HEK293T (cell line): ENCODE results near the gene RIOK1.

Experiments
- CTCF ChIA-PET: fragments of 350-600 bp; formaldehyde crosslinking; extraction: SDS; loops from one replicate; lab custom pipeline; 2021; ENCODE audit warnings: antibody characterized with exemption, inconsistent platforms; lab: Yijun Ruan, JAX
- POLR2A ChIA-PET: fragments of 350-600 bp; formaldehyde crosslinking; extraction: SDS; loops from one replicate; lab custom pipeline; 2020; ENCODE audit warnings: antibody characterized with exemption, inconsistent platforms; lab: Yijun Ruan, JAX
- DNase-seq: peaks from one replicate; pipeline ENCODE4 v3.0.0; 2012; ENCODE audit warnings: mixed read lengths; ENCODE audit errors: extremely low spot score
- ARNT ChIP-seq: fragments of 450-650 bp; IDR thresholded peaks from 2 replicates; pipeline ENCODE4 v1.6.1; 2017; ENCODE audit warnings: mild to moderate bottlenecking
- BHLHE40 ChIP-seq: fragments of 450-650 bp; IDR thresholded peaks from 2 replicates; pipeline ENCODE4 v1.6.1; 2016; ENCODE audit warnings: mild to moderate bottlenecking, moderate library complexity, borderline replicate concordance
- CTBP1 ChIP-seq: fragments of 450-650 bp; IDR thresholded peaks from 2 replicates; pipeline ENCODE4 v1.6.1; 2016; ENCODE audit warnings: borderline replicate concordance
- ELF4 ChIP-seq: fragments of 450-650 bp; IDR thresholded peaks from 2 replicates; pipeline ENCODE4 v1.6.1; 2017; ENCODE audit warnings: antibody characterized with exemption
- FOXA1 ChIP-seq: fragments of 450-650 bp; IDR thresholded peaks from 2 replicates; pipeline ENCODE4 v1.6.1; 2016; ENCODE audit warnings: mild to moderate bottlenecking
- FOXK2 ChIP-seq: fragments of 450-650 bp; IDR thresholded peaks from 2 replicates; pipeline ENCODE4 v1.6.1; 2016; ENCODE audit warnings: mild to moderate bottlenecking
- FOXM1 ChIP-seq: fragments of 450-650 bp; IDR thresholded peaks from 2 replicates; pipeline ENCODE4 v1.6.1; 2017; ENCODE audit warnings: mild to moderate bottlenecking, borderline replicate concordance
- HDGF ChIP-seq: fragments of 450-650 bp; IDR thresholded peaks from 2 replicates; pipeline ENCODE4 v1.6.1; 2017; ENCODE audit warnings: antibody characterized with exemption, borderline replicate concordance
- L3MBTL2 ChIP-seq: fragments of 450-650 bp; conservative IDR thresholded peaks from 2 replicates; pipeline ENCODE4 v1.6.1; 2016; ENCODE audit warnings: mild to moderate bottlenecking
- LEF1 ChIP-seq: fragments of 450-650 bp; IDR thresholded peaks from 2 replicates; pipeline ENCODE4 v1.6.1; 2017; ENCODE audit warnings: mild to moderate bottlenecking, borderline replicate concordance
- NFRKB ChIP-seq: fragments of 450-650 bp; IDR thresholded peaks from 2 replicates; pipeline ENCODE4 v1.6.1; 2016; ENCODE audit warnings: mild to moderate bottlenecking, moderate library complexity
- SP1 ChIP-seq: fragments of 450-650 bp; IDR thresholded peaks from 2 replicates; pipeline ENCODE4 v1.6.1; 2017
- SUZ12 ChIP-seq: fragments of 450-650 bp; IDR thresholded peaks from 2 replicates; pipeline ENCODE4 v1.6.1; 2016; ENCODE audit warnings: mild to moderate bottlenecking
- TARDBP ChIP-seq: fragments of 450-650 bp; IDR thresholded peaks from 2 replicates; pipeline ENCODE4 v1.6.1; 2016
- ZNF384 ChIP-seq: fragments of 450-650 bp; IDR thresholded peaks from 2 replicates; pipeline ENCODE4 v1.6.1; 2016
- TF ChIP-seq, protein P1 (sequence below): fragments of 450-650 bp; IDR thresholded peaks from 2 replicates; pipeline ENCODE4 v1.6.1; 2016

RIOK1 gene

DNA sequence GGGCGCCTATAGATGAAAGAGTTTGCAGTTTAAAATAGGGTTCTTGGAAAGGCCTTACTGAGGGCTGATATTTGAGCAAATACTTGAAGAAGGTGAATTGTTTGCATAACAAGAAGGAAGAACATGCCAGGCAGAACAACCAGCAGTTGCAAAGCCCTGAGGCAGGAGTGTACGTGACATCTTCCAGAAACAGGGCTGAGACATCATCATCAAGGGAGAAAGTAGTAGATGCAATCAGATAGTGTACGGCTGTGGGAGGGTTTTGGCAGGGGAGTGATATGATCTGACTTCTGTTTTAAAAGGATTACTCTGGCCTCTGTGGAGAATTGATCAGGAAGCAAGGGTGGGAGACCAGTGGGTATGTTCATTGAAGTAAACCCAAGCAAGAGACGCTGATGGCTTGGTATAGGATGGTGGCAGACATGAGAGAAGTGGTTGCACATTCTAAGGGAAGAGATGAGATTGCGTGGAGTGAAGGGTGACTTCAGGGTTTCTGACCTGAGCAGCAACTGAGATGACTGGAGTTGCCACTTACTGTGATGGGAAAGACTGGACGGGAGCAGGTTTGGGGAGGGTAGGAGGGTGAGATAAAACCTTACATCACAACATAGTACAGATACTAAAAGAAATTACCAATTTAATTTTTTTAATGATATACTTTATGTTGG, 28.8 kb downstream of the RIOK1 start:
- ChIA-PET POLR2A (no interaction called here), CTCF (no interaction called here)
- DNase-seq, result no peak

DNA sequence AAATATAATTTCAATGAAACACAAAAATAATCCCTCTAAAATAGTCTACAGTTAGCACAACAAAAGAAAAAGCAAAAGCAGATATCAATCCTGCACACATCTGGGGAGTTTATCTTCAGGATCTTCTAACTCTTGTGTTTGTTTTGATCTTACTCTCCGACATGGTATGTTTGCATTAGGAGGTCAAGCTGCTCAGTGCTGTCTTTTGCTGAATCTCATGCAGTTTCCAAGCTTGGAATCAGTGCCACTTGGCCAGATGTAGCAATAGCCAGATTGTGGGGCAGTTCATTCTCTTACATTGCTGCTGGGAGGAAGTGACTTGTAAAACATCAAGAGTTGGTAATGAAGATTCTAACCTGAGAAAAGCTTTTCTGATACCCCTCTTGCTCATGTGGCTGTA, 29.5 kb downstream of the RIOK1 start:
- ChIA-PET CTCF (no interaction called here), POLR2A (no interaction called here)
- DNase-seq, result no peak
- no peak for TF ChIP-seq FOXK2
- TF ChIP-seq ELF4, result no peak
- TF ChIP-seq, protein P1, sequence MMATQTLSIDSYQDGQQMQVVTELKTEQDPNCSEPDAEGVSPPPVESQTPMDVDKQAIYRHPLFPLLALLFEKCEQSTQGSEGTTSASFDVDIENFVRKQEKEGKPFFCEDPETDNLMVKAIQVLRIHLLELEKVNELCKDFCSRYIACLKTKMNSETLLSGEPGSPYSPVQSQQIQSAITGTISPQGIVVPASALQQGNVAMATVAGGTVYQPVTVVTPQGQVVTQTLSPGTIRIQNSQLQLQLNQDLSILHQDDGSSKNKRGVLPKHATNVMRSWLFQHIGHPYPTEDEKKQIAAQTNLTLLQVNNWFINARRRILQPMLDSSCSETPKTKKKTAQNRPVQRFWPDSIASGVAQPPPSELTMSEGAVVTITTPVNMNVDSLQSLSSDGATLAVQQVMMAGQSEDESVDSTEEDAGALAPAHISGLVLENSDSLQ, result no peak
- TF ChIP-seq FOXA1, result no peak
- TF ChIP-seq TARDBP, result no peak

More for the DNA sequence above, 28.8 kb downstream of the RIOK1 start:
- no peak for TF ChIP-seq ELF4
- no peak for TF ChIP-seq FOXA1
- TF ChIP-seq NFRKB, result no peak
- no peak for TF ChIP-seq ZNF384
- TF ChIP-seq LEF1, result no peak
- no peak for TF ChIP-seq ARNT
- TF ChIP-seq, protein P1, result no peak

DNA sequence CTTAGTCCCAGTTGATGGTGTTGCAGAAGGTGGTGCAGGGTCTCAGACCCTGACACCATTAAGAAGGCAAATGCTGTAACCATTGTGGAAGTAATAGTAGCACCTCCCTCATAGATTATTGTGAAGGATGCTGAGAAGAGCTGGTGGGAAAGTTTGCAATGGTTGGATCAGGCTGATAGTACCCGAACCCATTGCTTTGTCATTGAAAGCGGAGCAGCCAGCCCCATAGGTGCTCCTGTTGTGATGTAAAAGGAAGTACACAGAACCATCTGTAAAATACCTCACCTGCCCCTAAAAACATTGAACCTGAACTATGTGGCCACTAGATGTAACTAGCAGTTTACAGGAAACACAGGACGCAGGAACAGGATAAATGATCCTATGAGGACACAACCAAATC, 31.5 kb downstream of the RIOK1 start:
- ChIA-PET CTCF (no interaction called here), POLR2A (no interaction called here)
- TF ChIP-seq BHLHE40, result no peak
- TF ChIP-seq, protein P1, result no peak
- no peak for TF ChIP-seq FOXA1
- TF ChIP-seq CTBP1, result no peak
- no peak for TF ChIP-seq L3MBTL2
- TF ChIP-seq ELF4, result no peak
- TF ChIP-seq SP1, result no peak
- TF ChIP-seq LEF1, result no peak
- TF ChIP-seq ZNF384, result no peak
- no peak for TF ChIP-seq HDGF
- TF ChIP-seq TARDBP, result no peak
- no peak for TF ChIP-seq FOXK2
- no peak for TF ChIP-seq NFRKB
- DNase-seq, result no peak

DNA sequence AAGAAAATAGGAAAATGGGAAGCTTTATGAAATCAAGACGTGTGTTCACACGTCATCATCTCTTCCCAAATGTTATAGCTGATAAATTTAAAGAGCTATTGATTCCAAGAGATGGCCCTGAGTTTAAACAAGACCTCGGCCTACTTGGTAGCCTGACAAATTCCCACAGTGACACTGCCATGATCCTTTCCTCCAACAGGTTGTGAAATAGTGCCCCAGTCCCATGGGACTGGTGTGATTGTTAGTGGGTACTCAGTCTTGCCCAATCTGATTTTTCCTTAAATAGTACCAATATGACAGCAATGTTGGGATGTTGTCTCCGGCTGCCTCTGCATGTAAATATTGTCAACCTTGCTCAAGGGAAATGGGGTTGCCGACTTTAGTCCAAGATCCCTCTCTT, 34.5 kb downstream of the RIOK1 start:
- POLR2A ChIA-PET, result no interaction called here
- TF ChIP-seq ZNF384 (no peak), ARNT (no peak), SP1 (no peak), CTBP1 (no peak), L3MBTL2 (no peak)
- TF ChIP-seq, protein P1, result no peak
- no peak for DNase-seq
- CTCF ChIA-PET, result no interaction called here

DNA sequence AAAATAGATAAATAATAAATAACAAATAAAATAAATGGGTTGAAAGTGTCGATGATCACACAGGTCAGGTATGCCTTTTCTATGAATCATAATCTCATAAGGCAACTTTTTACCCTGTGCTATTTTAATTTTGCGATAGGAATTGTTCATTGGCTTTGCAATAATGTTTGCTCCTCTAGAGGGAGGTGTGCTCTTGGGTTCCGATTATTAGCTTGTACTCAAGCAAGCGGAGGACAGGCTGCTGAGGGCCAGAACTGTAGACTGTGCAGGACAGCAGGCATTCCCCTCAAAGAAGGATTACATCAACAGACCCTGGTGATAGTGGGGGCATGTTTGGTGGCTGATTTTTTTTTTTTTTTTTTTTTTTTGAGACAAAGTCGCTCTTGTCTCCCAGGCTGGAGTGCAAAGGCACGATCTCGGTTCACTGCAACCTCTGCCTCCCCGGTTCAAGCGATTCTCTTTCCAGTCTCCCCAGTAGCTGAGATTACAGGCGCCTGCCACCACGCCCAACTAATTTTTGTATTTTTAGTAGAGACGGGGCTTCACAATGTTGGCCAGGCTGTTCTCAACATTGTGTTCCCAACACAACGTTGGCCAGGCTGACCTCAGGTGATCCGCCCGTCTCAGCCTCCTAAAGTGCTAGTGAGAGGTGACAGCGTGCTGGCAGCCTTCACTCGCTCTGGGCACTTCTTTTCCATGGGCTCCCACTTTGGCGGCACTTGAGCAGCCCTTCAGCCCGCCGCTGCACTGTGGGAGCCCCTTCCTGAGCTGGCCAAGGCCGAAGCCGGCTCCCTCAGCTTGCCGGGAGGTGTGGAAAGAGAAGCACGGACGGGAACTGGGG, 35.6 kb downstream of the RIOK1 start:
- DNase-seq, result peak; percentile 36
- CTCF ChIA-PET, result interaction anchor here (0.7 kb wide), 3 partner anchors 150 to 326 kb away, joined by 4 to 8 read pairs (median 7); no protein-coding TSS in a partner anchor
- POLR2A ChIA-PET, result interaction anchor here (0.7 to 1.1 kb wide), 2 partner anchors 35 to 165 kb away, joined by 4 to 5 read pairs; partner anchors contain the start of genes CAGE1, RIOK1 and SNRNP48
- TF ChIP-seq FOXA1 (no peak), LEF1 (no peak), HDGF (no peak), TARDBP (no peak), BHLHE40 (no peak), ZNF384 (no peak), ELF4 (no peak), FOXK2 (no peak), SP1 (no peak)
- TF ChIP-seq, protein P1, result no peak

DNA sequence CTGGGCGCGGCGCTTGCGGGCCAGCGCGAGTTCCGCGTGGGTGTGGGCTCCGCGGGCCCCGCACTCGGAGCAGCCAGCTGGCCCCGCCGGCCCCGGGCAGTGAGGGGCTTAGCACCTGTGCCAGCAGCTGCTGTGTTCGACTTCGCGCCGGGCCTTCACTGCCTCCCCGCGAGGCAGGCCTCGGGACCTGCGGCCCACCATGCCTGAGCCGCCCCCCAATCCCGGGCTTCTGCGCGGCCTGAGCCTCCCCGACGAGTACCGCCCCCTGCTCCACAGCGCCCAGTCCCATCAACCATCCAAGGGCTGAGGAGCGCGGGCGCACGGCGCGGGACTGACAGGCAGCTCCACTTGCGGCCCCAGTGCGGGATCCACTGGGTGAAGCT, 36.2 kb downstream of the RIOK1 start:
- ChIA-PET CTCF (interaction anchor here (0.7 kb wide), 3 partner anchors 150 to 326 kb away, joined by 4 to 8 read pairs (median 7); no protein-coding TSS in a partner anchor), POLR2A (interaction anchor here (1.1 kb wide), 1 partner anchor 36 kb away, joined by 4 read pairs; the partner anchor contains the start of genes CAGE1 and RIOK1)
- no peak for TF ChIP-seq FOXK2
- TF ChIP-seq SP1, result no peak
- no peak for TF ChIP-seq SUZ12
- no peak for TF ChIP-seq NFRKB
- no peak for TF ChIP-seq ELF4
- TF ChIP-seq, protein P1, result no peak
- no peak for TF ChIP-seq L3MBTL2
- TF ChIP-seq FOXA1, result no peak
- no peak for TF ChIP-seq FOXM1
- TF ChIP-seq BHLHE40, result no peak
- TF ChIP-seq TARDBP, result no peak
- no peak for TF ChIP-seq CTBP1
- TF ChIP-seq ARNT, result no peak
- no peak for TF ChIP-seq LEF1
- TF ChIP-seq HDGF, result no peak
- no peak for TF ChIP-seq ZNF384
- DNase-seq, result no peak
